Vagina (tissue), 2 donors: Measurements from ENCODE around the gene PIK3R5.

Experiments
- CTCF ChIP-seq, 3 experiments: fragments of 450-650 bp in 2 of 3; fragments of 200-600 bp in 1 of 3; sonication (generic) in 1 of 3; IDR thresholded peaks; one replicate each; pipeline ENCODE4 v1.5.1; 2017 to 2019; ENCODE audit warnings: antibody characterized with exemption in 3 of 3, mild to moderate bottlenecking in 2 of 3, moderate library complexity in 2 of 3
- POLR2AphosphoS5 ChIP-seq, 2 donors: sonication (generic); formaldehyde crosslinking; IDR thresholded peaks; one replicate each; pipeline ENCODE4 v1.9.0; 2017; ENCODE audit warnings: antibody characterized with exemption in 2 of 2, mild to moderate bottlenecking in 2 of 2, low read depth in 1 of 2; ENCODE audit not compliant: insufficient read depth in 1 of 2

- TF ChIP-seq CTCF (IDR thresholded peaks at IDR 0.05) (no peak), POLR2AphosphoS5 (IDR thresholded peaks at IDR 0.05; ENCODE audit: insufficient read depth in 1 of 2, low read depth in 1 of 2) (no peak)
Observed at GRCh38 chr17:8837563-8838075, 127.9 kb downstream of the PIK3R5 start.
